H9 (cell line): ENCODE data around the gene PDE3A. TPM values are rescaled to one million over a fixed set of nuclear protein-coding genes. Genes with fewer than 3 reads are reported as not detected.

ENCODE experiments used
- DNase-seq: peaks from one replicate; pipeline ENCODE4 v3.0.0-alpha.2; 2017
- H2AFZ ChIP-seq: one replicate; pipeline ENCODE4 v1.6.1; 2013; ENCODE audit warnings: mild to moderate bottlenecking, low read length, control low read depth, moderate library complexity
- H2AK5ac ChIP-seq: 2 replicates; pipeline ENCODE4 v1.6.1; 2013; ENCODE audit warnings: low read length, control low read depth, mixed read lengths; ENCODE audit not compliant: insufficient read length
- H2BK120ac ChIP-seq: one replicate; pipeline ENCODE4 v1.6.1; 2013; ENCODE audit warnings: low read depth, mild to moderate bottlenecking, low read length, control low read depth, inconsistent platforms; ENCODE audit not compliant: poor library complexity, severe bottlenecking
- H2BK12ac ChIP-seq: 2 replicates; pipeline ENCODE4 v1.6.1; 2013; ENCODE audit warnings: low read length, control low read depth, mixed read lengths, low read depth; ENCODE audit not compliant: insufficient read length
- H2BK15ac ChIP-seq: 2 replicates; pipeline ENCODE4 v1.6.1; 2013; ENCODE audit warnings: low read depth, low read length, control low read depth
- H2BK20ac ChIP-seq: one replicate; pipeline ENCODE4 v1.6.1; 2013; ENCODE audit warnings: low read depth, mild to moderate bottlenecking, low read length, control low read depth, inconsistent platforms; ENCODE audit not compliant: poor library complexity, severe bottlenecking
- H2BK5ac ChIP-seq: 2 replicates; pipeline ENCODE4 v1.6.1; 2013; ENCODE audit warnings: low read length, control low read depth, mixed read lengths; ENCODE audit not compliant: insufficient read length
- H3K14ac ChIP-seq: 2 replicates; pipeline ENCODE4 v1.6.1; 2013; ENCODE audit warnings: low read length, control low read depth; ENCODE audit not compliant: insufficient read depth
- H3K18ac ChIP-seq: 2 replicates; pipeline ENCODE4 v1.6.1; 2013; ENCODE audit warnings: low read depth, mild to moderate bottlenecking, mixed read lengths, low read length, control low read depth; ENCODE audit not compliant: insufficient read length
- H3K23ac ChIP-seq: 2 replicates; pipeline ENCODE4 v1.6.1; 2013; ENCODE audit warnings: low read length, control low read depth, mixed read lengths, low read depth; ENCODE audit not compliant: insufficient read length
- H3K23me2 ChIP-seq: 2 replicates; pipeline ENCODE4 v1.6.1; 2013; ENCODE audit warnings: low read depth, mild to moderate bottlenecking, mixed read lengths, low read length, control low read depth; ENCODE audit not compliant: insufficient read length, poor library complexity, severe bottlenecking
- H3K27ac ChIP-seq: 2 replicates; pipeline ENCODE4 v1.5.1; 2013; ENCODE audit warnings: low read length, control low read depth, mixed read lengths, low read depth; ENCODE audit not compliant: insufficient read length
- H3K27me3 ChIP-seq: 2 replicates; pipeline ENCODE4 v1.6.1; 2013; ENCODE audit warnings: low read length, control low read depth, inconsistent platforms; ENCODE audit not compliant: insufficient read depth
- H3K4ac ChIP-seq: 2 replicates; pipeline ENCODE4 v1.6.1; 2013; ENCODE audit warnings: low read depth, mild to moderate bottlenecking, control low read depth, inconsistent platforms, low read length, moderate library complexity
- H3K4me1 ChIP-seq: 2 replicates; pipeline ENCODE4 v1.6.1; 2013; ENCODE audit warnings: low read length, control low read depth, inconsistent platforms; ENCODE audit not compliant: insufficient read depth
- H3K4me2 ChIP-seq: 2 replicates; pipeline ENCODE4 v1.6.1; 2013; ENCODE audit warnings: low read length, control low read depth, mixed read lengths; ENCODE audit not compliant: insufficient read length, insufficient read depth
- H3K56ac ChIP-seq: 2 replicates; pipeline ENCODE4 v1.6.1; 2013; ENCODE audit warnings: low read depth, mild to moderate bottlenecking, mixed read lengths, low read length, control low read depth; ENCODE audit not compliant: insufficient read length
- H3K79me1 ChIP-seq: 2 replicates; pipeline ENCODE4 v1.6.1; 2013; ENCODE audit warnings: low read depth, mild to moderate bottlenecking, moderate library complexity, low read length, control low read depth, inconsistent platforms; ENCODE audit not compliant: insufficient read depth, poor library complexity, severe bottlenecking
- H3K79me2 ChIP-seq: 2 replicates; pipeline ENCODE4 v1.6.1; 2013; ENCODE audit warnings: low read length, control low read depth, inconsistent platforms; ENCODE audit not compliant: insufficient read depth
- H3K9ac ChIP-seq: 2 replicates; pipeline ENCODE4 v1.6.1; 2013; ENCODE audit warnings: low read length, control low read depth, mixed read lengths; ENCODE audit not compliant: insufficient read length; ENCODE audit errors: extremely low read depth
- H3K9me3 ChIP-seq: one replicate; pipeline ENCODE4 v1.6.1; 2013; ENCODE audit warnings: low read depth, low read length, inconsistent platforms; ENCODE audit not compliant: control insufficient read depth
- H3T11ph ChIP-seq: one replicate; pipeline ENCODE4 v1.6.1; 2013; ENCODE audit warnings: mild to moderate bottlenecking, low read length, control low read depth, inconsistent platforms
- H4K20me1 ChIP-seq: one replicate; pipeline ENCODE4 v1.6.1; 2013; ENCODE audit not compliant: control insufficient read depth, insufficient read length, insufficient read depth
- H4K5ac ChIP-seq: 2 replicates; pipeline ENCODE4 v1.6.1; 2013; ENCODE audit warnings: low read depth, mild to moderate bottlenecking, mixed read lengths, low read length, control low read depth; ENCODE audit not compliant: insufficient read length
- H4K8ac ChIP-seq: replicated peaks from 2 replicates; pipeline ENCODE4 v1.6.1; 2013; ENCODE audit warnings: low read length, control low read depth, mixed read lengths, low read depth; ENCODE audit not compliant: insufficient read length
- H4K91ac ChIP-seq: 2 replicates; pipeline ENCODE4 v1.6.1; 2013; ENCODE audit warnings: low read depth, mild to moderate bottlenecking, moderate library complexity, mixed read lengths, low read length, control low read depth; ENCODE audit not compliant: insufficient read length
- H3K27ac Mint-ChIP-seq, 3 experiments: 2 replicates in 2 of 3; 3 replicates in 1 of 3; pipeline ENCODE4 v1.8.0; 2020 to 2021; ENCODE audit warnings: mixed read lengths in 3 of 3, mild to moderate bottlenecking in 1 of 3, moderate library complexity in 1 of 3
- H3K27me3 Mint-ChIP-seq: 2 replicates; pipeline ENCODE4 v1.8.0; 2021; ENCODE audit warnings: low read depth, mild to moderate bottlenecking, moderate library complexity, mixed read lengths
- H3K36me3 Mint-ChIP-seq, 3 experiments: 2 replicates in 2 of 3; 3 replicates in 1 of 3; pipeline ENCODE4 v1.8.0; 2020 to 2021; ENCODE audit warnings: low read depth in 3 of 3, mixed read lengths in 3 of 3; ENCODE audit not compliant: insufficient read depth in 1 of 3
- H3K4me1 Mint-ChIP-seq, 2 experiments: 2 replicates each; pipeline ENCODE4 v1.8.0; 2020; ENCODE audit warnings: mixed read lengths in 2 of 2
- H3K4me3 Mint-ChIP-seq, 2 experiments: 2 replicates in 1 of 2; 3 replicates in 1 of 2; pipeline ENCODE4 v1.8.0; 2020 to 2021; ENCODE audit warnings: mild to moderate bottlenecking in 2 of 2, mixed read lengths in 2 of 2, moderate library complexity in 1 of 2
- H3K9me3 Mint-ChIP-seq, 2 experiments: 2 replicates in 1 of 2; 3 replicates in 1 of 2; pipeline ENCODE4 v1.8.0; 2020; ENCODE audit warnings: mild to moderate bottlenecking in 2 of 2, mixed read lengths in 2 of 2, moderate library complexity in 1 of 2
- WGBS: extraction: QIAGEN DNeasy Blood & Tissue Kit; methylation state at CpG from one replicate; pipeline ENCODE4 v1.1.7; 2013; ENCODE audit warnings: missing lambda C conversion rate, low lambda C conversion rate, mixed read lengths; ENCODE audit not compliant: insufficient read length; ENCODE audit errors: extremely low coverage; 5-methylcytosine and 5-hydroxymethylcytosine counted together
- total RNA-seq: library from RNA; stranded (reverse); gene quantifications from 2 replicates; pipeline ENCODE4 v1.2.1, GENCODE V29; 2021
- TF ChIP-seq, protein P1 (sequence below): fragments of 200-600 bp; sonication (generic); conservative IDR thresholded peaks from 3 replicates; pipeline ENCODE4 v1.8.0; 2021; ENCODE audit warnings: antibody characterized with exemption, mild to moderate bottlenecking

Gene PDE3A
- total RNA-seq, 1 experiment from 2014 or later: 3.0 TPM

DNA sequence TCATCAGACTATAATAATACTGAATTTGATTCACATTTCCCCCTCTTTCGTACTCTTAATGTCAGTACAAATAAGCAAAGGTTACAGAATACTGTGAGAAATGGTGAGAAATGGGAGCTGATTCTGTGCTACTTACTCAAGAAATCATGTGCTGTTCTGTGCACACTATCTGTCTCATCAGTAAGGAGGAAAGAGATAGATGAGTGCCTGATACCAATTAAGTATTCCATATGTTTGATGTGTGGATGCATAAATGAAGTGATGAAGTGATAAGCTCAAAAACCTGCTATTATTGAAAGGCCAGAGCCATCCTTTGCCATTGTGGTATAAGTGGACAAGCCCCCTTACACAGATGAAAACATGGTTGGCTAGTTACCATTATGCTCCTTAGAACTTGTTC lies 127.7 kb downstream of the PDE3A start:
- Histone ChIP-seq H4K8ac (no peak overlapping the region), H2BK15ac (no peak overlapping the region), H3K4me2 (no peak overlapping the region), H3K4me1 (peaks cover 3% of the 10 kb centered on the region; the same call in 1 of the 2 replicates), H2AFZ (no peak overlapping the region), H3K56ac (no peak overlapping the region), H4K91ac (no peak overlapping the region), H3K79me1 (no peaks in the 10 kb centered on the region), H2BK5ac (no peak overlapping the region), H3T11ph (no peak overlapping the region), H2BK20ac (no peak overlapping the region), H3K27me3 (no peaks in the 10 kb centered on the region), H3K23me2 (no peaks in the 10 kb centered on the region), H3K27ac (no peak overlapping the region), H2BK12ac (no peak overlapping the region), H3K14ac (no peak overlapping the region), H2AK5ac (no peak overlapping the region), H3K9me3 (no peaks in the 10 kb centered on the region), H4K5ac (no peak overlapping the region), H3K23ac (no peak overlapping the region), H3K9ac (no peak overlapping the region), H2BK120ac (no peak overlapping the region), H4K20me1 (no peaks in the 10 kb centered on the region), H3K79me2 (no peaks in the 10 kb centered on the region), H3K18ac (no peak overlapping the region), H3K4ac (no peak overlapping the region)
- DNase-seq: no peak
- no peak overlapping the region; a peak in 1 of 7 replicates for H3K27ac Mint-ChIP-seq
- no peak overlapping the region for H3K4me3 Mint-ChIP-seq
- H3K27me3 Mint-ChIP-seq: no peaks in the 10 kb centered on the region
- TF ChIP-seq, protein P1, sequence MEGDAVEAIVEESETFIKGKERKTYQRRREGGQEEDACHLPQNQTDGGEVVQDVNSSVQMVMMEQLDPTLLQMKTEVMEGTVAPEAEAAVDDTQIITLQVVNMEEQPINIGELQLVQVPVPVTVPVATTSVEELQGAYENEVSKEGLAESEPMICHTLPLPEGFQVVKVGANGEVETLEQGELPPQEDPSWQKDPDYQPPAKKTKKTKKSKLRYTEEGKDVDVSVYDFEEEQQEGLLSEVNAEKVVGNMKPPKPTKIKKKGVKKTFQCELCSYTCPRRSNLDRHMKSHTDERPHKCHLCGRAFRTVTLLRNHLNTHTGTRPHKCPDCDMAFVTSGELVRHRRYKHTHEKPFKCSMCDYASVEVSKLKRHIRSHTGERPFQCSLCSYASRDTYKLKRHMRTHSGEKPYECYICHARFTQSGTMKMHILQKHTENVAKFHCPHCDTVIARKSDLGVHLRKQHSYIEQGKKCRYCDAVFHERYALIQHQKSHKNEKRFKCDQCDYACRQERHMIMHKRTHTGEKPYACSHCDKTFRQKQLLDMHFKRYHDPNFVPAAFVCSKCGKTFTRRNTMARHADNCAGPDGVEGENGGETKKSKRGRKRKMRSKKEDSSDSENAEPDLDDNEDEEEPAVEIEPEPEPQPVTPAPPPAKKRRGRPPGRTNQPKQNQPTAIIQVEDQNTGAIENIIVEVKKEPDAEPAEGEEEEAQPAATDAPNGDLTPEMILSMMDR: no peak
- H3K4me1 Mint-ChIP-seq: peaks cover 11 to 14% of the 10 kb centered on the region in 2 experiments
- no CpG with 5 or more reads among the region's 1 CpG for WGBS
- no peaks in the 10 kb centered on the region; a peak in 1 of 7 replicates for H3K36me3 Mint-ChIP-seq
- H3K9me3 Mint-ChIP-seq: no peaks in the 10 kb centered on the region
